ENCODE measurements around the gene MAGEA2.
"Not testable (repeated sequence)": the region's sequence is repeated elsewhere in the genome, so short reads cannot be mapped to it uniquely, and the experiment has no call there.

The MAGEA2 gene, protein sequence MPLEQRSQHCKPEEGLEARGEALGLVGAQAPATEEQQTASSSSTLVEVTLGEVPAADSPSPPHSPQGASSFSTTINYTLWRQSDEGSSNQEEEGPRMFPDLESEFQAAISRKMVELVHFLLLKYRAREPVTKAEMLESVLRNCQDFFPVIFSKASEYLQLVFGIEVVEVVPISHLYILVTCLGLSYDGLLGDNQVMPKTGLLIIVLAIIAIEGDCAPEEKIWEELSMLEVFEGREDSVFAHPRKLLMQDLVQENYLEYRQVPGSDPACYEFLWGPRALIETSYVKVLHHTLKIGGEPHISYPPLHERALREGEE

DNA sequence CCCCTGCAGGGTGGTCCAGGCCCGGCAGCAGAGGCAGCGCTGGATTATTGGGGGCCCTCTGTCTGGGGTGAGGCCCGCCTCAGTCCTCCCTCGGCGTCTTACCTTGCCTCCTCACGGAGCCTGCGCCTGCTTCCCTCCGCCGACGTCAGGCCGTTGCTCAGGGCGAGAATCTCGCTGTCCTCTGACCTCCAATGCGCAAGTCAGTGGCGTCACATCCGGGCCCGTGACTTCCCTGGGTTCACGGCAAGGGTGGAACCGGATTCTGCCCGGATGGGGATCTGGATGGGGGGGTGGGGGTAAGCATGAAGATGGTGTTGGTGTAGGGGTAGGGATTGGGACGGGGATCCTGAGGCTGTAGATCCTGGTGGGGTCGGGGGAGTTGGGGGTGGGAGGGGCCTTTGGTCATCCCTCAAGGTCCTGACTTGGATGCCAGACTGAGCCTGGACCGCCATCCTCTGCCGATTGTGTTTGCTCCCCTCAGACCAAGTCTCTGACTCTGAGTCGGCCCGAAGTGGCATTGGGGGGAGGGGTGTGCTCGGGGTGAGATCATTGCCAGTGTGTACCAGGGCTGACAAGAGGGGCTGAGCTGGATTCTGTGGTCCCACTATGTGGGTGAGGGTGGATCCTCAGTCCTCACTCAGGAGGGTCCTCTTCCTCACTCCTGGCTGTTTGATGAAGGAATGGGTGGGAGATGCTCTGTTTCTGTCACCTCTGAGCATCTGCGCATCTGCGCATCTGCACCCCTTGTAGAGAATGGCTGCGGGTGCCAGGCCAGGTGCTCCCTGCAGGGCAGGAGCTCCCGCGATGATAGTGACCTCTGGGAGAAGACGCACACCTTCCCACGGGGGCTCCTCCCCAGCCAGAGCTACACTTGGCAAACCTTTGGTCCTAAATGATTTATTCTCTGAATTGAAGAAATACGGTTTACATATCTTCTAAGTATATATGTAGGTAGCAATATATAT lies at the start of gene MAGEA2:
TSS of gene MAGEA2 (minus strand) at position 157 of the 965 bp plus-strand sequence. CDS start 2,479 bp downstream, outside the sequence.
- FAIRE-seq, result not testable (repeated sequence)

DNA sequence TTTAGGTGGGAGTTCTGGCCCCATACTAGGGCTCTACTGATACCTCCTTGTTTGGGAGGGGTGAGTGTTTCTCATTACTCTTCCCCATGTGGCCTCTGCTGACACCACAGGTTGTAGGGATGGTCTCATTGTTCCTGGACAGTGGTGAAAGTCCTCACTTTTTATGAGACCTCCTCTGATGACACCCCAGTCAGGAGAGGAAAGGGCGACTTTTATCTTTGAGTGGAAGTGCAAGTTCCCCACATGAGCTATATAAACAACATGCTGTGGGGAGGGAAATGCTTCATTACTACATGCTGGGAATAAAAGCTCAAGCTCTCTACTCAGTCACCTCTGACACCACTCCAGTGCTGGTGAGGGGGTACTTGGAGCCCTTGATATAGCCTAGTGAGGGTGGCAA lies 45.3 kb upstream of the MAGEA2 start:
- no peak for FAIRE-seq

- FAIRE-seq, result not testable (repeated sequence)
Observed at GRCh38 chrX:152787062-152787461, 33.4 kb upstream of the MAGEA2 start.

DNA sequence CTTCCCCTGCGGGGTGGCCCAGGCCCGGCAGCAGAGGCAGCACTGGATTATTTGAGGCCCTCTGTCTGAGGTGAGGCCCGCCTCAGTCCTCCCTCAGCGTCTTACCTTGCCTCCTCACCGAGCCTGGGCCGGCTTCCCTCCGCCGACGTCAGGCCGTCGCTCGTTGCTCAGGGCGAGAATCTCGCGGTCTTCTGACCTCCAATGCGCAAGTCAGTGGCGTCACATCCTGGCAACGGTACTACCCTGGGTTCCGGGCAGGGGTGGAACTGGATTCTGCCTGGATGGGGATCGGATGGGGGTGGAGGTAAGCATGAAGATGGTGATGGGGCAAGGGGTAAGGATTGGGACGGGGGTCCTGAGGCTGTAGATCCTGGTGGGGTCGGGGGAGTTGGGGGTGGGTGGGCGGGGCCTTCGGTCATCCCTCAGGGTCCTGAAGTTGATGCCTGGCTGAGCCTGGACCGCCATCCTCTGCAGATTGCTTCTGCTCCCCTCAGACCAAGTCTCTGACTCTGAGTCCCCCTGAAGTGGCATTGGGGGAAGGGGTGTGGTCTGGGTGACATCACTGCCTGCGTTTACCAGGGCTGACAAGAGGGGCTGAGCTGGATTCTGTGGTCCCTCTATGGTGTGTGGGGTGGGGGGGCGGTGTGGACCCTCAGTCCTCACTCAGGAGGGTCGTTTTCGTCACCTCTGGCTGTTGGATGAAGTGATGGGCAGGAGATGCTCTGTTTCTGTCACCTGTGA lies 16.1 kb upstream of the MAGEA2 start, which contains the start of gene MAGEA6:
TSS of gene MAGEA6 (minus strand) at position 141 of the 741 bp plus-strand sequence. CDS start 2,039 bp downstream, outside the sequence.
- FAIRE-seq, result not testable (repeated sequence)

DNA sequence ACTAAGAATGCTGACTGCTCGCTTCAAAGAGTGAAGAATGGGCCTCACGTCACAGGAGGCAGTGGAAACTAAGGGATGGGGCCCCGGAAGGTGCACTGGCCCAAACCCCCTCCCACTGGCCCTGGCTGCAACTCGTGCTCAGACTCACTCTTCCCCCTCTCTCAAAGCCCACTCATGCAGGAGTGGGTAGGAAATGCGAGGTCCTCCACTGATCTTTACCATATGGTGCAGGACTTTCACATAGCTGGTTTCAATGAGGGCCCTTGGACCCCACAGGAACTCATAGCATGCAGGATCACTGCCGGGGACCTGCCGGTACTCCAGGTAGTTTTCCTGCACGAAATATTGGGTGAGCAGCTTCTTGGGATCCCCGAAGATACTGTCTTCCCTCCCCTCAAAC lies 12.9 kb upstream of the MAGEA2 start:
- not testable (repeated sequence) for FAIRE-seq

- FAIRE-seq, result not testable (repeated sequence)
Observed at GRCh38 chrX:152761582-152761981, 7.9 kb upstream of the MAGEA2 start.

DNA sequence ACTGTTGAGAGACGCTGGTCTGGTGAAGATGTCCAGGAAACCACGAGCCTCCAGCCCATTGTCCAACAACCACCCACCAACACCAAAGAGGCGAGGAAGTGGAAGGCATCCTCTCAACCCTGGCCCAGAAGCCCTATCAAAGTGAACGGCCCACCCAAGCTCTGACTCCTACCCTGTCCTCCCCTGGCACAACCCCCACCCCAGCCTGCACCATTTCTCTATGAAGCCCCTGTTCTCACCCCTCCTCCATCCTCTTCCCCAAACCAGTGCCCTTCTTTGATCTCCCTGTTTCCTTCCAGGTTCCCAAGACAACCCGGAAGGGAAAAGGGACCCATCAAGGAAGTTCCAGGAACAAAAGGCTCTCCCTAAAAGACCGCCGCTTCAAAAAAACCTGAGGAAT lies 5.9 kb upstream of the MAGEA2 start:
- FAIRE-seq, result not testable (repeated sequence)

DNA sequence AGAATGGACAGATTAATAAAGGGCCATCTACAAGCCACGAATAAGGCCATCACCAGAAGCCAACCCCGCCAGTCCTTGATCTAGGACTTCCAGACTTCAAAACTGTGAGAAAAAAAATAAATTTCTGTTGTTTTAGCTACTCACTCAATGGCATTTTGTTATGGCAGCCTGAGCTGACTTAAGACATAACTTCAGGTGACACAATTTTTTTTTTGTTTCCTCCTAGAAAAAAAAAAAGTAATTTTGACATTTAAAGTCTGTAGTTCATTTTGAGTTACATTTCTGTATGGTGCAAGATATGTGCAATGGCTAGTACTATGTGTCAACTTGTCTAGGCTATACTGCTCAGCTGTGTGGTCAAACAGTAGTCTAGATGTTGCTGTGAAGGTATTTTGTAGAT lies 5.3 kb upstream of the MAGEA2 start, which contains the start of gene CSAG3:
TSS of gene CSAG3 (plus strand) at position 301 of the 400 bp plus-strand sequence.
- not testable (repeated sequence) for FAIRE-seq

GRCh38 chrX:152754871-152755270 lies 1.2 kb upstream of the MAGEA2 start:
- FAIRE-seq, result not testable (repeated sequence)

GRCh38 chrX:152738560-152738959 lies 15.1 kb downstream of the MAGEA2 start:
- no peak for FAIRE-seq

GRCh38 chrX:152736528-152736927 lies 17.1 kb downstream of the MAGEA2 start:
- FAIRE-seq, result not testable (repeated sequence)

GRCh38 chrX:152735860-152736511 lies 17.7 kb downstream of the MAGEA2 start:
- no peak for FAIRE-seq

GRCh38 chrX:152735101-152735500 lies 18.5 kb downstream of the MAGEA2 start:
- FAIRE-seq, result no peak

GRCh38 chrX:152734143-152734858 lies 19.3 kb downstream of the MAGEA2 start:
- not testable (repeated sequence) for FAIRE-seq

DNA sequence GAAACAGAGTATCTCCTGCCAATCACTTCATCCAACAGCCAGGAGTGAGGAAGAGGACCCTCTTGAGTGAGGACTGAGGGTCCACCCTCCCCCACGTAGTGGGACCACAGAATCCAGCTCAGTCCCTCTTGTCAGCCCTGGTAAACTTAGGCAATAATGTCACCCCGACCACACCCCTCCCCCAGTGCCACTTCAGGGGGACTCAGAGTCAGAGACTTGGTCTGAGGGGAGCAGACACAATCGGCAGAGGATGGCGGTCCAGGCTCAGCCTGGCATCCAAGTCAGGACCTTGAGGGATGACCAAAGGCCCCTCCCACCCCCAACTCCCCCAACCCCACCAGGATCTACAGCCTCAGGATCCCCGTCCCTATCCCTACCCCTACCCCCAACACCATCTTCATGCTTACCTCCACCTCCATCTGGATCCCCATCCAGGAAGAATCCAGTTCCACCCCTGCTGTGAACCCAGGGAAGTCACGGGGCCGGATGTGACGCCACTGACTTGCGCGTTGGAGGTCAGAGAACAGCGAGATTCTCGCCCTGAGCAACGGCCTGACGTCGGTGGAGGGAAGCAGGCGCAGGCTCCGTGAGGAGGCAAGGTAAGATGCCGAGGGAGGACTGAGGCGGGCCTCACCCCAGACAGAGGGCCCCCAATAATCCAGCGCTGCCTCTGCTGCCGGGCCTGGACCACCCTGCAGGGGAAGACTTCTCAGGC lies 20.2 kb downstream of the MAGEA2 start, which contains the start of the genes CSAG1 and MAGEA12:
TSS of gene CSAG1 (minus strand) at position 461 of the 715 bp plus-strand sequence. CDS start 1,261 bp downstream, outside the sequence.
TSS of gene MAGEA12 (plus strand) at position 497 of the 715 bp plus-strand sequence. CDS start 2,405 bp downstream, outside the sequence.
- FAIRE-seq, result no peak

- no peak for FAIRE-seq
Observed at GRCh38 chrX:152725409-152725808, 28.2 kb downstream of the MAGEA2 start.

- FAIRE-seq, result not testable (repeated sequence)
Observed at GRCh38 chrX:152713815-152714787, 39.5 kb downstream of the MAGEA2 start, which contains the start of gene MAGEA2B. Gene MAGEA2B, plus strand, starts transcription at chrX:152714628. Its CDS starts 2,479 bp downstream, at chrX:152717107.

- FAIRE-seq, result not testable (repeated sequence)
Observed at GRCh38 chrX:152713195-152713594, 40.4 kb downstream of the MAGEA2 start.

GRCh38 chrX:152709173-152709572 lies 44.5 kb downstream of the MAGEA2 start, which contains the start of gene CSAG2:
Gene CSAG2, minus strand, starts transcription at chrX:152709273. Its CDS starts 161 bp downstream, at chrX:152709112.
- not testable (repeated sequence) for FAIRE-seq
